ENCODE measurements around the gene DLG5.

The DLG5 gene

GRCh38 chr10:77756319-77757232 is 170.0 kb downstream of the DLG5 start:
- DNase-seq, result no peak

- no peak for DNase-seq
These were observed 180.4 kb downstream of the DLG5 start for GRCh38 chr10:77746047-77746707.

GRCh38 chr10:77744245-77744644 is 182.3 kb downstream of the DLG5 start:
- DNase-seq, result no peak

GRCh38 chr10:77742172-77742571 is 184.4 kb downstream of the DLG5 start:
- no peak for DNase-seq

GRCh38 chr10:77741746-77742145 is 184.8 kb downstream of the DLG5 start:
- no peak for DNase-seq

Measured in T-helper 9 cell (primary cell).